ENCODE data around the gene PPP1R12C.
A peak's percentile ranks its signal among the peaks of the same experiment; 100 is the strongest.

PPP1R12C gene

DNA sequence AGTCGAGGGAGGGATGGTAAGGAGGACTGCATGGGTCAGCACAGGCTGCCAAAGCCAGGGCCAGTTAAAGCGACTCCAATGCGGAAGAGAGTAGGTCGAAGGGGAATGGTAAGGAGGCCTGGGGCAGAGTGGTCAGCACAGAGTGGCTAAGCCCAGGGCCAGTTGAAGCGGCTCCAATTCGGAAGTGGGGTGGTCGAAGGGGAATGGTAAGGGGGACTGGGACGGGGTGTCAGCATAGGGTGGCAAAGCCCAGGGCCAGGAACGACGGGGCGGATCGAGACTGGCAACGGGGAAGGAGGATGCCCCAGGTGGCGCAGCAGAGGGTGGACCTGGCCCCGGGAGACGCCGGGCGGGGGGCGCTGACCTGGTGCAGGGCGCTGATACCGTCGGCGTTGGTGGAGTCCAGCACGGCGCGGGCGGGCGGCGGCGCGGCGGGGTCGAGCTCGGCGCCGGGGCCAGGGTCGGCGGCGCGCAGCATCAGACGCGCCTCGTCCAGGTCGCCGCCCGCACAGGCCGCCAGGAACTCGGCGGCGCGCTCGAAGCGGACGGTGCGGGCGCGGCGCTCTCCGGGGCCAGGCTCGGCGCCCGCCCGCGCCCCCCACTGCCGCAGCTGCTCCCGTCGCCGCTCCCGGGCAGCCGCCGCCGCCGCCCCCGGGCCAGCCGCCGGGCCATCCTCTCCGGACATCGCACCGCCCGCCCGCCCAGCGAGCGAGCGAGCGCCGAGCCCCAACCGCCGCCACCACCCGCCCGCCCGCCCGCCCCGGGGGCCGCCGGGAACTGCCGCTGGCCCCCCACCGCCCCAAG, at the start of gene PPP1R12C:
Gene PPP1R12C, minus strand, starts transcription at position 779 of the 804 bp plus-strand sequence. Its CDS starts 94 bp downstream, at position 685.
- Mint-ChIP-seq H3K36me3 (ENCODE audit: low read depth) (no peaks in the 10 kb centered on the region), H3K27me3 (ENCODE audit: low read depth, poor library complexity) (peaks cover 21% of the 10 kb centered on the region), H3K4me3 (peak within 1 kb of the TSS; percentile 93), H3K9me3 (no peaks in the 10 kb centered on the region), H3K4me1 (peaks cover 58% of the 10 kb centered on the region), H3K27ac (peak within 1 kb of the TSS; percentile 99)
- peak; percentile 52 for DNase-seq
- TF ChIP-seq, protein P1, sequence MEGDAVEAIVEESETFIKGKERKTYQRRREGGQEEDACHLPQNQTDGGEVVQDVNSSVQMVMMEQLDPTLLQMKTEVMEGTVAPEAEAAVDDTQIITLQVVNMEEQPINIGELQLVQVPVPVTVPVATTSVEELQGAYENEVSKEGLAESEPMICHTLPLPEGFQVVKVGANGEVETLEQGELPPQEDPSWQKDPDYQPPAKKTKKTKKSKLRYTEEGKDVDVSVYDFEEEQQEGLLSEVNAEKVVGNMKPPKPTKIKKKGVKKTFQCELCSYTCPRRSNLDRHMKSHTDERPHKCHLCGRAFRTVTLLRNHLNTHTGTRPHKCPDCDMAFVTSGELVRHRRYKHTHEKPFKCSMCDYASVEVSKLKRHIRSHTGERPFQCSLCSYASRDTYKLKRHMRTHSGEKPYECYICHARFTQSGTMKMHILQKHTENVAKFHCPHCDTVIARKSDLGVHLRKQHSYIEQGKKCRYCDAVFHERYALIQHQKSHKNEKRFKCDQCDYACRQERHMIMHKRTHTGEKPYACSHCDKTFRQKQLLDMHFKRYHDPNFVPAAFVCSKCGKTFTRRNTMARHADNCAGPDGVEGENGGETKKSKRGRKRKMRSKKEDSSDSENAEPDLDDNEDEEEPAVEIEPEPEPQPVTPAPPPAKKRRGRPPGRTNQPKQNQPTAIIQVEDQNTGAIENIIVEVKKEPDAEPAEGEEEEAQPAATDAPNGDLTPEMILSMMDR (IDR thresholded peaks at IDR 0.05), result no peak

DNA sequence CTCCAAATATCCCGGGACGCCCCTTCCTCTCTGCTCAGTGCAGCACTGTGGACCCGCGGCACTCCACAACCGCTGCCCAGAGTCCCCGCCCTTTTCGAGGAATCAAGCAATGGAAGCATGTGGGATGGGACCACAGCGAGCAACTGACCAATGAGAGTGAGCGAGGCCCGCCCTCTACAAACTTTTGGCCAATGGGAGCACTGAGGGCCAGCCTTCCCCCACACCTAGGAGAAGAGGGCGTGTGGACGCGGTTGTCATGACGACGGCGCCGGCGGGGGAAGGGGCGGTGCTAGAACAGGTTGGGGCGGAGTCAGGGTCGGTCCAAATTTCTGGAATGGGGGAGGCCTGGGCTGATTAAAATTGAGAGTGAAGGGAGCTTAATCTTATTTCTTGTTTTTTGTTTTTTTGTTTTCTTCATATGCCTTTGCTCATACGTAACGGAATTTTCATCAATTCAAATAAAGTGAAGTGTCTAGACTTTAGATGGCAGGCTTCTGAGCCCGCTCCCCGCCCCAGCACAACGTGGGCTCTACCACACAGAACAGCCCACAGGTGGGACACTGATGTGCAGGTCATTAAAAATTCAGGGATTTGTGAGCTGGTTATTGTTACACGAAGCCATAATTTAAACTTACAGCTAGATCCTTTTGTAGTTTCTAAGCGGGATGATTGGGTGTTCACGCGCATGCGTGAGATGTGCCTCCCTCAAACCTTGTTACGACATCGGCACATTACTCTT, 49.3 kb upstream of the PPP1R12C start, which contains the start of gene DNAAF3:
Gene DNAAF3, minus strand, starts transcription at position 84 of the 739 bp plus-strand sequence. CDS start 200 bp downstream, outside the sequence.
- peak; percentile 98 for DNase-seq
- Mint-ChIP-seq H3K4me3 (peak within 1 kb of the TSS; percentile 90), H3K27ac (peak within 1 kb of the TSS; percentile 98), H3K36me3 (ENCODE audit: low read depth) (no peaks in the 10 kb centered on the region), H3K4me1 (peaks cover 8% of the 10 kb centered on the region), H3K27me3 (ENCODE audit: low read depth, poor library complexity) (peaks cover 73% of the 10 kb centered on the region), H3K9me3 (peaks cover 4% of the 10 kb centered on the region)
- TF ChIP-seq, protein P1 (IDR thresholded peaks at IDR 0.05), result no peak

DNA sequence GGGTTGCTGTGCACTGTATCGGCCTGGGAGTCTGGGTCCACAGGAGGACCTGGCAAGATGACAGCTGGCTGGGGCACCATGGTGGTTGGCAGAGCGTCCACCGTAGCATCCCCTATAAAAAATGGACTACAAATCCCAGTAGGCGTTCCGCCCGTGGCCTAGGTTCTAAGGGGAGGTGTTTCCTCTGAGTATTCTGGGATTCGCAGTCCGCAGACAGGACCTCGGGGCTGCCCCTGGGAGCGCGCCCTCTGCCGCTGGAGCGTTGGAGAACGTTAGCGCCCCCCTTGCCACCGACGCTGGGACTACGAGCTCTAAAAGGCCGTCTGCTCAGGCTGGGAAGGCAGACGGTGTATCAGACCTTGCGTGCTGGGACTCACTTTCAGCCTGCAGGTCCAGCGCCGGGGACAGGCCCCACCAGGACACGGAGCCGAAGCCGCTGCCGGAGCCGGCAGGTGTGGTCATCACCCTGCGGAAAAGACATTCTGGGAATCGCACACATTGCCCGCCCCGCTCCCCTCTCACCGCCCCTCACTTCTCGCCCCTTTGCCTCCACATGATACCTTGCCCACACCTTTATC, 48.6 kb upstream of the PPP1R12C start:
- peak overlapping the region; percentile 90 for H3K4me3 Mint-ChIP-seq
- no peaks in the 10 kb centered on the region for H3K9me3 Mint-ChIP-seq
- H3K4me1 Mint-ChIP-seq, result peaks cover 8% of the 10 kb centered on the region
- no peaks in the 10 kb centered on the region for H3K36me3 Mint-ChIP-seq (ENCODE audit: low read depth)
- peaks cover 73% of the 10 kb centered on the region for H3K27me3 Mint-ChIP-seq (ENCODE audit: low read depth, poor library complexity)
- no peak overlapping the region for H3K27ac Mint-ChIP-seq
- TF ChIP-seq, protein P1 (IDR thresholded peaks at IDR 0.05), result peak; percentile 60
- DNase-seq, result peak; percentile 83

DNA sequence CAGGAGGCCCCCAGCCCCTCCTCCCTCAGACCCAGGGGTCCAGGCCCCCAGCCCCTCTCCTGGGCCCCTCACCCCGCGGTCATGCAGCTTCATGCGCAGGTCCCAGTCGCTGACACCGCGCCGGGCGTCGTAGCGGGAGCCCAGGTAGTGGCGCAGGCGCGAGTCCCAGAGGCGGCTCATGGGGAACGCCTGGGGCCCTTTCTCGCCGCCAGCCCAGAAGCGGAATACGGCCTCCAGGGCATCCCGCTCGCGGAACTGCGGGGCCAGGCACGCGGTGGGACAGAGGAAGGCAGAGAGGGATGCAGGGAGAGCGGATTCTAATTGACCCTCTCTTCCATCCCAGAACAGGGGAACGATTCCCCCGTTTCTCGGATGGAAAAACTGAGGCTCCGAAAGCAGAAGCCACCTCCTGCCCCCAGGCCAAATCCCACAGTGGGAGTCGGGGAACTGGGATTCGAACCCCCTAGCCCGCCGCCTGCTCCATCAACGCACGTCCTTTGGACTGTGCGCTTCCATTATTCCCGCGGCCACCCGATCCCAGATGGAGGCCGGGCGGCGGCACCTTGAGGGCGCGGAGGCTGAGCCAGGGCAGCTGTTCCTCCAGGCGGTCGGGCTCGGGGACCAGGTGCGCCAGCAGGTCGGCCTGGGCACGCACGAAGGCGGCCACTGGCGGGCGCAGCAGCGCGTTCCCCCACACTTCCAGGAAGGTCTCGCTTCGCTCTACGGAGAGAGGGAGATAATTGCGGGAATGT, 44.3 kb upstream of the PPP1R12C start:
- Mint-ChIP-seq H3K9me3 (no peaks in the 10 kb centered on the region), H3K36me3 (ENCODE audit: low read depth) (no peaks in the 10 kb centered on the region), H3K27ac (no peak overlapping the region), H3K4me3 (no peak overlapping the region), H3K4me1 (peaks cover 22% of the 10 kb centered on the region), H3K27me3 (ENCODE audit: low read depth, poor library complexity) (peaks cover 74% of the 10 kb centered on the region)
- TF ChIP-seq, protein P1 (IDR thresholded peaks at IDR 0.05), result no peak
- no peak for DNase-seq

DNA sequence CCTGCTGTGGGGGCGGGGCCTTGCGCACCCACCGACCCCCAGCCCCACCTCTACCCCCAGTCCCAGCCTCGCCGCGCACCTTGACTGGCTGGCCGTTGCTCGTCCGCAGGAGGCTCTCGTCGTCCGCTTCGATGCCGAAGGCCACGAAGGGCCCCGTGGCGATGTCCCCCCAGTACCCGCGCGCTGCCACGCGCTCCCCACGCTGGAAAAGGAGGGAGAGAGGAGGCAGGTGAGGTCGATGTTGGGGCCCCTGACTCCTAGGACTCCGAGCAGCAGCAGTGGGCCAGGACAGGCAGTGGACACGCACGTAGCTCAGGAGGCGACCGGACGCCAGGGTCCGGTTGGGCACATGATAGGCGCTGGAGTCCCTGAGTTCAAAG, 43.5 kb upstream of the PPP1R12C start:
- peaks cover 77% of the 10 kb centered on the region for H3K27me3 Mint-ChIP-seq (ENCODE audit: low read depth, poor library complexity)
- no peak for DNase-seq
- no peaks in the 10 kb centered on the region for H3K9me3 Mint-ChIP-seq
- no peaks in the 10 kb centered on the region for H3K36me3 Mint-ChIP-seq (ENCODE audit: low read depth)
- TF ChIP-seq, protein P1 (IDR thresholded peaks at IDR 0.05), result no peak
- peaks cover 23% of the 10 kb centered on the region for H3K4me1 Mint-ChIP-seq
- H3K4me3 Mint-ChIP-seq, result no peak overlapping the region
- H3K27ac Mint-ChIP-seq, result no peak overlapping the region
